Breast epithelium (tissue), 3 donors: ENCODE results near the gene CTNNA2.

Source experiments
- CTCF ChIP-seq, 3 donors: fragments of 450-650 bp; IDR thresholded peaks; one replicate each; pipeline ENCODE4 v1.5.1; 2016 to 2017; ENCODE audit warnings: antibody characterized with exemption in 3 of 3, mild to moderate bottlenecking in 3 of 3, moderate library complexity in 3 of 3
- POLR2A ChIP-seq: fragments of 450-650 bp; IDR thresholded peaks from one replicate; pipeline ENCODE4 v1.6.1; 2016; ENCODE audit warnings: antibody characterized with exemption, mild to moderate bottlenecking, moderate library complexity
- POLR2AphosphoS5 ChIP-seq, 3 donors: sonication (generic); formaldehyde crosslinking; IDR thresholded peaks; one replicate each; pipeline ENCODE4 v1.6.1; 2017; ENCODE audit warnings: antibody characterized with exemption in 3 of 3

DNA sequence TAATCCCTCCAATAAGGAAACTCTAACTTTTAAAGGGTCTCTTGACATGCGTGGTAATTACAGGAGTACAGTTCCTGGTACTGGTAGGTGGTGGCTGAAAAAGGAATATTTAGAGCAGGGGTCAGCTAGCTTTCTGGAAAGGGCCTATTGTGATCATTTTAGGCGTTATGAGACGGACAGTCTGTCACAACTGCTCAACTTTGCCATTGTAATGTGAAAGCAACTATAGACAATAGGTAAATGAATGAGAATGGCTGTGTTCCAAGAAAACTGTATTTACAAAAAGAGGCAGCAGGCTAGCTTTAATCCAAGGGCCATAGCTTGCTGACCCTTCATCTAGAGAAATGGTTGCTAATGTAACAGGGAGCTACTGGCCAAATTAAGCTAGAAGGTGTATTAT lies 969.4 kb downstream of the CTNNA2 start:
- TF ChIP-seq POLR2A, result no peak
- TF ChIP-seq POLR2AphosphoS5 (IDR thresholded peaks at IDR 0.05), result no peak
- no peak for TF ChIP-seq CTCF (IDR thresholded peaks at IDR 0.05)
